ENCODE results near the gene MAPRE3. TPM values are rescaled to one million over a fixed set of nuclear protein-coding genes. Genes with fewer than 3 reads are reported as not detected.

MAPRE3 gene
- total and polyA plus RNA-seq, 9 of the 15 experiments (the other 6 are each of a cell fraction or from before 2014, with no cell fraction given) = 0.70 to 43.2 (median 12.6) TPM

DNA sequence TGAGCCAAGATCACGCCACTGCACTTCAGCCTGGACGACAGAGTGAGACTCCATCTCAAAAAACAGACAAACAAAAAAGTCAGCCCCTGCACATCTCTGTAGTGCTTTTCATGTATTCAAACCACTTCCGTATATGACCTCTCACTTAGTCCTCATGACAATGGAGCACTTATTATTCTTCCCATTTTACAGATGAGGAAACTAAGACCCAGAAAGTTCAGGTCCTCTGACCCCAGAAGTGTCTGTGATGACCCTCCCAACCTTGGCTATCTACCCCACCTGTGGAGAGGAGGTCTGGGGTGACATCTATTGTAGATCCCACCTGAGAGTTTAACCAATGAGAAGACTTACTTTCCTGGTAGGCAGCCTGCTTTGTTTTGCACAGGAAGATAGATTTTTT, 21.6 kb upstream of the MAPRE3 start (continued):
- TF ChIP-seq, protein P1, sequence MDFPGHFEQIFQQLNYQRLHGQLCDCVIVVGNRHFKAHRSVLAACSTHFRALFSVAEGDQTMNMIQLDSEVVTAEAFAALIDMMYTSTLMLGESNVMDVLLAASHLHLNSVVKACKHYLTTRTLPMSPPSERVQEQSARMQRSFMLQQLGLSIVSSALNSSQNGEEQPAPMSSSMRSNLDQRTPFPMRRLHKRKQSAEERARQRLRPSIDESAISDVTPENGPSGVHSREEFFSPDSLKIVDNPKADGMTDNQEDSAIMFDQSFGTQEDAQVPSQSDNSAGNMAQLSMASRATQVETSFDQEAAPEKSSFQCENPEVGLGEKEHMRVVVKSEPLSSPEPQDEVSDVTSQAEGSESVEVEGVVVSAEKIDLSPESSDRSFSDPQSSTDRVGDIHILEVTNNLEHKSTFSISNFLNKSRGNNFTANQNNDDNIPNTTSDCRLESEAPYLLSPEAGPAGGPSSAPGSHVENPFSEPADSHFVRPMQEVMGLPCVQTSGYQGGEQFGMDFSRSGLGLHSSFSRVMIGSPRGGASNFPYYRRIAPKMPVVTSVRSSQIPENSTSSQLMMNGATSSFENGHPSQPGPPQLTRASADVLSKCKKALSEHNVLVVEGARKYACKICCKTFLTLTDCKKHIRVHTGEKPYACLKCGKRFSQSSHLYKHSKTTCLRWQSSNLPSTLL (IDR thresholded peaks at IDR 0.05) = no peak
- TF ChIP-seq ZBTB8A (IDR thresholded peaks at IDR 0.05; ENCODE audit: partially characterized antibody) (no peak), DNMT1 (IDR thresholded peaks at IDR 0.05) (no peak), ESRRB (CRISPR knock-in tag; IDR thresholded peaks at IDR 0.05; ENCODE audit: borderline replicate concordance) (no peak), ZNF77 (CRISPR knock-in tag; IDR thresholded peaks at IDR 0.05) (no peak), PRPF4 (IDR thresholded peaks at IDR 0.05; ENCODE audit: insufficient read depth, low read depth, low read length, poor library complexity, severe bottlenecking) (no peak), CREM (IDR thresholded peaks at IDR 0.05; ENCODE audit: low read depth) (no peak)
- TF ChIP-seq, protein P2, sequence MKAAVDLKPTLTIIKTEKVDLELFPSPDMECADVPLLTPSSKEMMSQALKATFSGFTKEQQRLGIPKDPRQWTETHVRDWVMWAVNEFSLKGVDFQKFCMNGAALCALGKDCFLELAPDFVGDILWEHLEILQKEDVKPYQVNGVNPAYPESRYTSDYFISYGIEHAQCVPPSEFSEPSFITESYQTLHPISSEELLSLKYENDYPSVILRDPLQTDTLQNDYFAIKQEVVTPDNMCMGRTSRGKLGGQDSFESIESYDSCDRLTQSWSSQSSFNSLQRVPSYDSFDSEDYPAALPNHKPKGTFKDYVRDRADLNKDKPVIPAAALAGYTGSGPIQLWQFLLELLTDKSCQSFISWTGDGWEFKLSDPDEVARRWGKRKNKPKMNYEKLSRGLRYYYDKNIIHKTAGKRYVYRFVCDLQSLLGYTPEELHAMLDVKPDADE (conservative IDR thresholded peaks at IDR 0.05; ENCODE audit: control insufficient read depth, low read depth, low read length) = no peak
- TF ChIP-seq, protein P3, sequence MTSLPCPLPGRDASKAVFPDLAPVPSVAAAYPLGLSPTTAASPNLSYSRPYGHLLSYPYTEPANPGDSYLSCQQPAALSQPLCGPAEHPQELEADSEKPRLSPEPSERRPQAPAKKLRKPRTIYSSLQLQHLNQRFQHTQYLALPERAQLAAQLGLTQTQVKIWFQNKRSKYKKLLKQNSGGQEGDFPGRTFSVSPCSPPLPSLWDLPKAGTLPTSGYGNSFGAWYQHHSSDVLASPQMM (CRISPR knock-in tag; IDR thresholded peaks at IDR 0.05) = no peak
- TF ChIP-seq, protein P4, sequence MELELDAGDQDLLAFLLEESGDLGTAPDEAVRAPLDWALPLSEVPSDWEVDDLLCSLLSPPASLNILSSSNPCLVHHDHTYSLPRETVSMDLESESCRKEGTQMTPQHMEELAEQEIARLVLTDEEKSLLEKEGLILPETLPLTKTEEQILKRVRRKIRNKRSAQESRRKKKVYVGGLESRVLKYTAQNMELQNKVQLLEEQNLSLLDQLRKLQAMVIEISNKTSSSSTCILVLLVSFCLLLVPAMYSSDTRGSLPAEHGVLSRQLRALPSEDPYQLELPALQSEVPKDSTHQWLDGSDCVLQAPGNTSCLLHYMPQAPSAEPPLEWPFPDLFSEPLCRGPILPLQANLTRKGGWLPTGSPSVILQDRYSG (tag; conservative IDR thresholded peaks at IDR 0.05; ENCODE audit: low read depth) = no peak
- TF ChIP-seq, protein P5, sequence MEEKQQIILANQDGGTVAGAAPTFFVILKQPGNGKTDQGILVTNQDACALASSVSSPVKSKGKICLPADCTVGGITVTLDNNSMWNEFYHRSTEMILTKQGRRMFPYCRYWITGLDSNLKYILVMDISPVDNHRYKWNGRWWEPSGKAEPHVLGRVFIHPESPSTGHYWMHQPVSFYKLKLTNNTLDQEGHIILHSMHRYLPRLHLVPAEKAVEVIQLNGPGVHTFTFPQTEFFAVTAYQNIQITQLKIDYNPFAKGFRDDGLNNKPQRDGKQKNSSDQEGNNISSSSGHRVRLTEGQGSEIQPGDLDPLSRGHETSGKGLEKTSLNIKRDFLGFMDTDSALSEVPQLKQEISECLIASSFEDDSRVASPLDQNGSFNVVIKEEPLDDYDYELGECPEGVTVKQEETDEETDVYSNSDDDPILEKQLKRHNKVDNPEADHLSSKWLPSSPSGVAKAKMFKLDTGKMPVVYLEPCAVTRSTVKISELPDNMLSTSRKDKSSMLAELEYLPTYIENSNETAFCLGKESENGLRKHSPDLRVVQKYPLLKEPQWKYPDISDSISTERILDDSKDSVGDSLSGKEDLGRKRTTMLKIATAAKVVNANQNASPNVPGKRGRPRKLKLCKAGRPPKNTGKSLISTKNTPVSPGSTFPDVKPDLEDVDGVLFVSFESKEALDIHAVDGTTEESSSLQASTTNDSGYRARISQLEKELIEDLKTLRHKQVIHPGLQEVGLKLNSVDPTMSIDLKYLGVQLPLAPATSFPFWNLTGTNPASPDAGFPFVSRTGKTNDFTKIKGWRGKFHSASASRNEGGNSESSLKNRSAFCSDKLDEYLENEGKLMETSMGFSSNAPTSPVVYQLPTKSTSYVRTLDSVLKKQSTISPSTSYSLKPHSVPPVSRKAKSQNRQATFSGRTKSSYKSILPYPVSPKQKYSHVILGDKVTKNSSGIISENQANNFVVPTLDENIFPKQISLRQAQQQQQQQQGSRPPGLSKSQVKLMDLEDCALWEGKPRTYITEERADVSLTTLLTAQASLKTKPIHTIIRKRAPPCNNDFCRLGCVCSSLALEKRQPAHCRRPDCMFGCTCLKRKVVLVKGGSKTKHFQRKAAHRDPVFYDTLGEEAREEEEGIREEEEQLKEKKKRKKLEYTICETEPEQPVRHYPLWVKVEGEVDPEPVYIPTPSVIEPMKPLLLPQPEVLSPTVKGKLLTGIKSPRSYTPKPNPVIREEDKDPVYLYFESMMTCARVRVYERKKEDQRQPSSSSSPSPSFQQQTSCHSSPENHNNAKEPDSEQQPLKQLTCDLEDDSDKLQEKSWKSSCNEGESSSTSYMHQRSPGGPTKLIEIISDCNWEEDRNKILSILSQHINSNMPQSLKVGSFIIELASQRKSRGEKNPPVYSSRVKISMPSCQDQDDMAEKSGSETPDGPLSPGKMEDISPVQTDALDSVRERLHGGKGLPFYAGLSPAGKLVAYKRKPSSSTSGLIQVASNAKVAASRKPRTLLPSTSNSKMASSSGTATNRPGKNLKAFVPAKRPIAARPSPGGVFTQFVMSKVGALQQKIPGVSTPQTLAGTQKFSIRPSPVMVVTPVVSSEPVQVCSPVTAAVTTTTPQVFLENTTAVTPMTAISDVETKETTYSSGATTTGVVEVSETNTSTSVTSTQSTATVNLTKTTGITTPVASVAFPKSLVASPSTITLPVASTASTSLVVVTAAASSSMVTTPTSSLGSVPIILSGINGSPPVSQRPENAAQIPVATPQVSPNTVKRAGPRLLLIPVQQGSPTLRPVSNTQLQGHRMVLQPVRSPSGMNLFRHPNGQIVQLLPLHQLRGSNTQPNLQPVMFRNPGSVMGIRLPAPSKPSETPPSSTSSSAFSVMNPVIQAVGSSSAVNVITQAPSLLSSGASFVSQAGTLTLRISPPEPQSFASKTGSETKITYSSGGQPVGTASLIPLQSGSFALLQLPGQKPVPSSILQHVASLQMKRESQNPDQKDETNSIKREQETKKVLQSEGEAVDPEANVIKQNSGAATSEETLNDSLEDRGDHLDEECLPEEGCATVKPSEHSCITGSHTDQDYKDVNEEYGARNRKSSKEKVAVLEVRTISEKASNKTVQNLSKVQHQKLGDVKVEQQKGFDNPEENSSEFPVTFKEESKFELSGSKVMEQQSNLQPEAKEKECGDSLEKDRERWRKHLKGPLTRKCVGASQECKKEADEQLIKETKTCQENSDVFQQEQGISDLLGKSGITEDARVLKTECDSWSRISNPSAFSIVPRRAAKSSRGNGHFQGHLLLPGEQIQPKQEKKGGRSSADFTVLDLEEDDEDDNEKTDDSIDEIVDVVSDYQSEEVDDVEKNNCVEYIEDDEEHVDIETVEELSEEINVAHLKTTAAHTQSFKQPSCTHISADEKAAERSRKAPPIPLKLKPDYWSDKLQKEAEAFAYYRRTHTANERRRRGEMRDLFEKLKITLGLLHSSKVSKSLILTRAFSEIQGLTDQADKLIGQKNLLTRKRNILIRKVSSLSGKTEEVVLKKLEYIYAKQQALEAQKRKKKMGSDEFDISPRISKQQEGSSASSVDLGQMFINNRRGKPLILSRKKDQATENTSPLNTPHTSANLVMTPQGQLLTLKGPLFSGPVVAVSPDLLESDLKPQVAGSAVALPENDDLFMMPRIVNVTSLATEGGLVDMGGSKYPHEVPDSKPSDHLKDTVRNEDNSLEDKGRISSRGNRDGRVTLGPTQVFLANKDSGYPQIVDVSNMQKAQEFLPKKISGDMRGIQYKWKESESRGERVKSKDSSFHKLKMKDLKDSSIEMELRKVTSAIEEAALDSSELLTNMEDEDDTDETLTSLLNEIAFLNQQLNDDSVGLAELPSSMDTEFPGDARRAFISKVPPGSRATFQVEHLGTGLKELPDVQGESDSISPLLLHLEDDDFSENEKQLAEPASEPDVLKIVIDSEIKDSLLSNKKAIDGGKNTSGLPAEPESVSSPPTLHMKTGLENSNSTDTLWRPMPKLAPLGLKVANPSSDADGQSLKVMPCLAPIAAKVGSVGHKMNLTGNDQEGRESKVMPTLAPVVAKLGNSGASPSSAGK (IDR thresholded peaks at IDR 0.05) = no peak

All from K562 (cell line).